ENCODE results near the gene MKNK1.

Gene MKNK1

GRCh38 chr1:46536527-46536926, 67.5 kb downstream of the MKNK1 start:
- DNase-seq: no peak

- no peak for DNase-seq
Measured at GRCh38 chr1:46535063-46535462, 69.0 kb downstream of the MKNK1 start.

GRCh38 chr1:46533179-46533864, 70.7 kb downstream of the MKNK1 start:
- peak; percentile 20 for DNase-seq

GRCh38 chr1:46532498-46533178, 71.4 kb downstream of the MKNK1 start:
- DNase-seq: peak; percentile 65

GRCh38 chr1:46532095-46532494, 72.0 kb downstream of the MKNK1 start:
- DNase-seq: no peak

- DNase-seq: no peak
Measured at GRCh38 chr1:46530791-46531409, 73.2 kb downstream of the MKNK1 start.

GRCh38 chr1:46530311-46530710, 73.8 kb downstream of the MKNK1 start:
- no peak for DNase-seq

GRCh38 chr1:46529031-46529630, 74.9 kb downstream of the MKNK1 start:
- DNase-seq: no peak

GRCh38 chr1:46528297-46528955, 75.6 kb downstream of the MKNK1 start:
- DNase-seq: no peak

GRCh38 chr1:46527474-46528296, 76.4 kb downstream of the MKNK1 start:
- peak; percentile 61 for DNase-seq

- DNase-seq: no peak
Measured at GRCh38 chr1:46526691-46527291, 77.3 kb downstream of the MKNK1 start.

- DNase-seq: no peak
Measured at GRCh38 chr1:46526013-46526690, 77.9 kb downstream of the MKNK1 start.

- no peak for DNase-seq
Measured at GRCh38 chr1:46525253-46525983, 78.7 kb downstream of the MKNK1 start.

- no peak for DNase-seq
Measured at GRCh38 chr1:46524843-46525242, 79.2 kb downstream of the MKNK1 start.

- DNase-seq: no peak
Measured at GRCh38 chr1:46523496-46524353, 80.3 kb downstream of the MKNK1 start.

GRCh38 chr1:46522969-46523320, 81.1 kb downstream of the MKNK1 start:
- DNase-seq: no peak

GRCh38 chr1:46522184-46522968, 81.7 kb downstream of the MKNK1 start:
- DNase-seq: no peak

GRCh38 chr1:46521414-46521813, 82.7 kb downstream of the MKNK1 start:
- no peak for DNase-seq
